Measurements from ENCODE around the gene KCNT1.

GRCh38 chr9:135791431-135792267, 89.7 kb downstream of the KCNT1 start:
- TF ChIP-seq CTCF (IDR thresholded peaks at IDR 0.05) (no peak), POLR2AphosphoS5 (IDR thresholded peaks at IDR 0.05) (no peak), POLR2A (IDR thresholded peaks at IDR 0.05; ENCODE audit: low read depth) (no peak)
